ENCODE results near the gene IL20RB.
"Not testable (repeated sequence)": the region's sequence is repeated elsewhere in the genome, so short reads cannot be mapped to it uniquely, and the experiment has no call there.

Gene IL20RB

GRCh38 chr3:136987398-136987980 lies 29.7 kb downstream of the IL20RB start:
- DNase-seq (ENCODE audit: low spot score) = not testable (repeated sequence)

GRCh38 chr3:136988651-136989050 lies 30.9 kb downstream of the IL20RB start:
- DNase-seq (ENCODE audit: low spot score) = no peak

- no peak for DNase-seq (ENCODE audit: low spot score)
These were observed 32.2 kb downstream of the IL20RB start for GRCh38 chr3:136989781-136990524.

- no peak for DNase-seq (ENCODE audit: low spot score)
These were observed 33.0 kb downstream of the IL20RB start for GRCh38 chr3:136990826-136991225.

- no peak for DNase-seq (ENCODE audit: low spot score)
These were observed 34.3 kb downstream of the IL20RB start for GRCh38 chr3:136992115-136992514.

- no peak for DNase-seq (ENCODE audit: low spot score)
These were observed 37.2 kb downstream of the IL20RB start for GRCh38 chr3:136994772-136995516.

GRCh38 chr3:136995652-136996051 lies 37.9 kb downstream of the IL20RB start:
- no peak for DNase-seq (ENCODE audit: low spot score)

- DNase-seq (ENCODE audit: low spot score) = no peak
These were observed 42.3 kb downstream of the IL20RB start for GRCh38 chr3:137000039-137000438.

GRCh38 chr3:137007376-137007775 lies 49.6 kb downstream of the IL20RB start:
- DNase-seq (ENCODE audit: low spot score) = not testable (repeated sequence)

GRCh38 chr3:137008131-137008530 lies 50.3 kb downstream of the IL20RB start:
- no peak for DNase-seq (ENCODE audit: low spot score)

- no peak for DNase-seq (ENCODE audit: low spot score)
These were observed 51.2 kb downstream of the IL20RB start for GRCh38 chr3:137008976-137009375.

- DNase-seq (ENCODE audit: low spot score) = no peak
These were observed 52.4 kb downstream of the IL20RB start for GRCh38 chr3:137010137-137010536.

- DNase-seq (ENCODE audit: low spot score) = no peak
These were observed 53.4 kb downstream of the IL20RB start for GRCh38 chr3:137011153-137011552.

GRCh38 chr3:137012097-137012501 lies 54.3 kb downstream of the IL20RB start:
- DNase-seq (ENCODE audit: low spot score) = no peak

GRCh38 chr3:137013951-137014688 lies 56.3 kb downstream of the IL20RB start:
- DNase-seq (ENCODE audit: low spot score) = peak; percentile 86

- DNase-seq (ENCODE audit: low spot score) = not testable (repeated sequence)
These were observed 59.5 kb downstream of the IL20RB start for GRCh38 chr3:137017316-137017715.

GRCh38 chr3:137020315-137020714 lies 62.5 kb downstream of the IL20RB start:
- no peak for DNase-seq (ENCODE audit: low spot score)

- DNase-seq (ENCODE audit: low spot score) = no peak
These were observed 63.1 kb downstream of the IL20RB start for GRCh38 chr3:137020888-137021287.

GRCh38 chr3:137024348-137024747 lies 66.6 kb downstream of the IL20RB start:
- DNase-seq (ENCODE audit: low spot score) = no peak

GRCh38 chr3:137026701-137027100 lies 68.9 kb downstream of the IL20RB start:
- DNase-seq (ENCODE audit: low spot score) = no peak

- DNase-seq (ENCODE audit: low spot score) = peak; percentile 70
These were observed 74.8 kb downstream of the IL20RB start for GRCh38 chr3:137032465-137033120.

GRCh38 chr3:137035631-137036030 lies 77.8 kb downstream of the IL20RB start:
- no peak for DNase-seq (ENCODE audit: low spot score)
